Left lung (tissue), 14 donors: Measurements from ENCODE around the gene DACT3. TPM values are rescaled to one million over a fixed set of nuclear protein-coding genes. Genes with fewer than 3 reads are reported as not detected.

ENCODE experiments used
- ATAC-seq: fragments of 200-7000 bp; cut with Tn5 transposase; one replicate; pipeline ENCODE4 v1.9.1; 2020; ENCODE audit warnings: moderate library complexity
- DNase-seq, 4 donors: peaks; one replicate each; pipeline ENCODE4 v3.0.0-alpha.2; 2013 to 2020
- H3K27ac ChIP-seq, 2 donors: fragments of 200-600 bp; sonication (generic) in 1 of 2; one replicate each; pipeline versions ENCODE4 v1.5.0 to v1.8.0; 2020 to 2021
- H3K27me3 ChIP-seq, 2 donors: fragments of 200-600 bp; sonication (generic) in 1 of 2; one replicate each; pipeline versions ENCODE4 v1.5.0 to v1.8.0; 2020 to 2021
- H3K36me3 ChIP-seq, 2 donors: fragments of 200-600 bp; sonication (generic) in 1 of 2; one replicate each; pipeline versions ENCODE4 v1.5.0 to v1.8.0; 2020 to 2021
- H3K4me1 ChIP-seq, 2 donors: fragments of 200-600 bp; one replicate each; pipeline ENCODE4 v1.8.0; 2021
- H3K4me3 ChIP-seq, 2 donors: fragments of 200-600 bp; sonication (generic) in 1 of 2; one replicate each; pipeline versions ENCODE4 v1.5.0 to v1.8.0; 2020 to 2021; ENCODE audit warnings: mild to moderate bottlenecking in 1 of 2
- H3K9me3 ChIP-seq, 2 donors: fragments of 200-600 bp; sonication (generic) in 1 of 2; one replicate each; pipeline versions ENCODE4 v1.5.0 to v1.8.0; 2020 to 2021
- intact Hi-C, 2 donors: fragments of 100-400 bp; cut with DNase I; formaldehyde crosslinking; loops; one replicate each; pipeline versions ENCODE4 v1.11.2 to v1.14.2; 2022
- long read RNA-seq, 12 donors: library from polyadenylated mRNA in 2 of 12; unstranded in 2 of 12; transcript quantifications; one replicate each; pipeline ENCODE4 v2.0.0 and lab custom pipeline, GENCODE V29; 2019 to 2026
- polyA plus RNA-seq, 6 donors: library from polyadenylated mRNA; unstranded; fragments of 120-200 nt; gene quantifications; one replicate each; pipeline ENCODE4 v1.2.1, GENCODE V29; 2013; ENCODE audit not compliant: insufficient read length in 6 of 6
- total RNA-seq, 2 donors: library from RNA; stranded (reverse); fragmentation: NEBNext Ultra II Directional; extraction: Animal tissue kit (Norgen Biotek cat#: 25700); gene quantifications; one replicate each; pipeline ENCODE4 v1.2.1, GENCODE V29; 2021
- TF ChIP-seq, protein P1 (sequence below), 2 donors: fragments of 200-600 bp; sonication (generic) in 1 of 2; IDR thresholded peaks; one replicate each; pipeline versions ENCODE4 v1.5.0 to v1.8.0; 2021; ENCODE audit warnings: antibody characterized with exemption in 2 of 2
- donor health status: DM: no; HTN: yes; CAD: no.
- donor health status: DM: no; HTN: no; CAD: no.

DACT3 gene, protein sequence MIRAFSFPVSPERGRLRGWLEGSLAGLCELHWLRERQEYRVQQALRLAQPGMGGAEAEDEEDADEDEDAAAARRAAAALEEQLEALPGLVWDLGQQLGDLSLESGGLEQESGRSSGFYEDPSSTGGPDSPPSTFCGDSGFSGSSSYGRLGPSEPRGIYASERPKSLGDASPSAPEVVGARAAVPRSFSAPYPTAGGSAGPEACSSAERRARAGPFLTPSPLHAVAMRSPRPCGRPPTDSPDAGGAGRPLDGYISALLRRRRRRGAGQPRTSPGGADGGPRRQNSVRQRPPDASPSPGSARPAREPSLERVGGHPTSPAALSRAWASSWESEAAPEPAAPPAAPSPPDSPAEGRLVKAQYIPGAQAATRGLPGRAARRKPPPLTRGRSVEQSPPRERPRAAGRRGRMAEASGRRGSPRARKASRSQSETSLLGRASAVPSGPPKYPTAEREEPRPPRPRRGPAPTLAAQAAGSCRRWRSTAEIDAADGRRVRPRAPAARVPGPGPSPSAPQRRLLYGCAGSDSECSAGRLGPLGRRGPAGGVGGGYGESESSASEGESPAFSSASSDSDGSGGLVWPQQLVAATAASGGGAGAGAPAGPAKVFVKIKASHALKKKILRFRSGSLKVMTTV
- total RNA-seq: 10 to 100 TPM in 1 of 2 donors, 1 to 10 TPM in 1; 6.6 to 15.0 TPM
- polyA plus RNA-seq: 10 to 100 TPM; 37.6 to 53.4 (median 45.4) TPM
- long read RNA-seq, donor 1, transcript DACT3-203 (3 exons, 3,085 nt): minor isoform, 6 of 34 reads
- long read RNA-seq, donor 1, transcript DACT3-202 (4 exons, 2,834 nt): major isoform, 28 of 34 reads
- long read RNA-seq, donor 1, partial matches to known transcripts: 0 of 34 reads
- long read RNA-seq, donor 1, other reads (novel, unspliced or antisense): 0 of 34 reads
- long read RNA-seq, donor 2, transcript DACT3-202 (4 exons, 2,834 nt): major isoform, 16 of 21 reads
- long read RNA-seq, donor 2, partial matches to known transcripts: 0 of 21 reads
- long read RNA-seq, donor 2, other reads (novel, unspliced or antisense): 0 of 21 reads
- long read RNA-seq, donor 3, transcript DACT3-202 (4 exons, 2,834 nt): major isoform, 16 of 16 reads
- long read RNA-seq, donor 3, partial matches to known transcripts: 0 of 16 reads
- long read RNA-seq, donor 3, other reads (novel, unspliced or antisense): 0 of 16 reads
- long read RNA-seq, donor 4, partial matches to known transcripts: 0 of 2 reads
- long read RNA-seq, donor 4, other reads (novel, unspliced or antisense): 2 of 2 reads
- long read RNA-seq, donor 5, transcript DACT3-202 (4 exons, 2,834 nt): major isoform, 12 of 14 reads
- long read RNA-seq, donor 5, partial matches to known transcripts: 0 of 14 reads
- long read RNA-seq, donor 5, other reads (novel, unspliced or antisense): 0 of 14 reads
- long read RNA-seq, donor 6, transcript DACT3-202 (4 exons, 2,834 nt): major isoform, 15 of 17 reads
- long read RNA-seq, donor 6, partial matches to known transcripts: 0 of 17 reads
- long read RNA-seq, donor 6, other reads (novel, unspliced or antisense): 0 of 17 reads
- long read RNA-seq, donor 7, transcript DACT3-202 (4 exons, 2,834 nt): major isoform, 8 of 8 reads
- long read RNA-seq, donor 7, partial matches to known transcripts: 0 of 8 reads
- long read RNA-seq, donor 7, other reads (novel, unspliced or antisense): 0 of 8 reads
- long read RNA-seq, donor 8, transcript DACT3-202 (4 exons, 2,834 nt): major isoform, 24 of 28 reads
- long read RNA-seq, donor 8, partial matches to known transcripts: 0 of 28 reads
- long read RNA-seq, donor 8, other reads (novel, unspliced or antisense): 0 of 28 reads
- long read RNA-seq, donor 9: 0 reads
- long read RNA-seq, donor 10: 0 reads
- long read RNA-seq, donor 11: 0 reads
- long read RNA-seq, donor 12, transcript DACT3-202 (4 exons, 2,834 nt): major isoform, 9 of 12 reads
- long read RNA-seq, donor 12, partial matches to known transcripts: 0 of 12 reads
- long read RNA-seq, donor 12, other reads (novel, unspliced or antisense): 0 of 12 reads

- Histone ChIP-seq H3K4me1 (peaks cover 0 to 31% of the 10 kb centered on the region in 2 donors), H3K36me3 (no peaks in the 10 kb centered on the region), H3K27ac (peak within 1 kb of the TSS; percentile 72 to 77), H3K9me3 (no peaks in the 10 kb centered on the region), H3K27me3 (peaks cover 14 to 47% of the 10 kb centered on the region in 2 donors), H3K4me3 (peak within 1 kb of the TSS; percentile 40 to 54)
- ATAC-seq: peak; percentile 95
- peak; percentile 99 to 100 (median 100) for DNase-seq
- TF ChIP-seq, protein P1, sequence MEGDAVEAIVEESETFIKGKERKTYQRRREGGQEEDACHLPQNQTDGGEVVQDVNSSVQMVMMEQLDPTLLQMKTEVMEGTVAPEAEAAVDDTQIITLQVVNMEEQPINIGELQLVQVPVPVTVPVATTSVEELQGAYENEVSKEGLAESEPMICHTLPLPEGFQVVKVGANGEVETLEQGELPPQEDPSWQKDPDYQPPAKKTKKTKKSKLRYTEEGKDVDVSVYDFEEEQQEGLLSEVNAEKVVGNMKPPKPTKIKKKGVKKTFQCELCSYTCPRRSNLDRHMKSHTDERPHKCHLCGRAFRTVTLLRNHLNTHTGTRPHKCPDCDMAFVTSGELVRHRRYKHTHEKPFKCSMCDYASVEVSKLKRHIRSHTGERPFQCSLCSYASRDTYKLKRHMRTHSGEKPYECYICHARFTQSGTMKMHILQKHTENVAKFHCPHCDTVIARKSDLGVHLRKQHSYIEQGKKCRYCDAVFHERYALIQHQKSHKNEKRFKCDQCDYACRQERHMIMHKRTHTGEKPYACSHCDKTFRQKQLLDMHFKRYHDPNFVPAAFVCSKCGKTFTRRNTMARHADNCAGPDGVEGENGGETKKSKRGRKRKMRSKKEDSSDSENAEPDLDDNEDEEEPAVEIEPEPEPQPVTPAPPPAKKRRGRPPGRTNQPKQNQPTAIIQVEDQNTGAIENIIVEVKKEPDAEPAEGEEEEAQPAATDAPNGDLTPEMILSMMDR (IDR thresholded peaks at IDR 0.05): peak in 1 of 2 donors; percentile 40
- intact Hi-C loops: loop anchor here in 1 of 2 donors (10.0 kb wide), 1 partner anchor 126 kb away; no protein-coding TSS in a partner anchor
Observed at GRCh38 chr19:46661020-46661731, at the start of gene DACT3. DACT3 (minus strand) TSS chr19:46661182; CDS start chr19:46661064, 118 bp downstream.

- Histone ChIP-seq H3K36me3 (peaks cover 0 to 61% of the 10 kb centered on the region in 2 donors), H3K27me3 (no peaks in the 10 kb centered on the region), H3K27ac (no peak overlapping the region), H3K4me1 (peaks cover 6 to 13% of the 10 kb centered on the region in 2 donors), H3K4me3 (no peak overlapping the region), H3K9me3 (no peaks in the 10 kb centered on the region)
- peak in 1 of 4 donors; percentile 60 for DNase-seq
- intact Hi-C loops: no loop called here
- no peak for ATAC-seq
- TF ChIP-seq, protein P1 (IDR thresholded peaks at IDR 0.05): no peak
Observed at GRCh38 chr19:46710687-46711086, 49.7 kb upstream of the DACT3 start.

DNA sequence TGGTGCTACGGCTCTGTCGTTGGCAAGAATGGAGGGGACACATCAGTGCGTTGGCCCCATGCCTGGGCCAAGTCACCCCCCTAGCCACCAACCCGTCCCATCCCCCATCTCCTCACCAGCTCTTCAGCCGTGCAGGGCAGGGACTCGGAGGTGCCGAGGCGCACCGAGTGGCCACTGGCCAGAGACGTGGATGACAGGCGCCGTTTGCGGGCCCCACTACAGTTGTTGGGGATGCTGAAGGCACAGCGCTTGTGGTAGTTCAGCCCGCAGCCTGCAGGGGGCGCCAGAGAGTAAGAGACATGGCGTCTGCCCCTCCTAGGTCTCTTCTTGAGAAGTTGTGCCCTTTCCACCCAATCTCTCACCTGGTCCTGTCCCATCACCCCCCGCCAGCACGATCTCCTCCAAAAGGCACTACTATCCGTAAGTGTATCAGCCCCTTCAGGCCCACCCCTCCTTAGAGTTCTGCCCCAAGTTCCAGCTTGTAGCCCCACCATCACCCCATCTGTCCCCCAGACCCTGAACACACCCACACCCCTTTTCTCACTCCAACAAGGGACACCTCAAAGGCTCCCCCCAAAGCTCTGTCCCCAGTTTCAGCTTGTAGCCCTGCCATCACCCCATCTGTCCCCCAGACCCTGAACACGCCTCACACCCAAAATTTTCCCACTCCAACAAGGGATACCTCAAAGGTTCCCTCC, 43.5 kb upstream of the DACT3 start:
- Histone ChIP-seq H3K36me3 (peaks cover 0 to 91% of the 10 kb centered on the region in 2 donors), H3K27me3 (no peaks in the 10 kb centered on the region), H3K27ac (no peak overlapping the region), H3K4me3 (no peak overlapping the region), H3K9me3 (no peaks in the 10 kb centered on the region), H3K4me1 (no peaks in the 10 kb centered on the region)
- TF ChIP-seq, protein P1 (IDR thresholded peaks at IDR 0.05): peak; percentile 95 to 99
- peak in 3 of 4 donors; percentile 57 to 97 (median 68) for DNase-seq
- peak; percentile 92 for ATAC-seq
- intact Hi-C loops: no loop called here
